Measurements from ENCODE around the gene SLC7A10.
"Not testable (repeated sequence)": the region's sequence is repeated elsewhere in the genome, so short reads cannot be mapped to it uniquely, and the experiment has no call there.

Gene SLC7A10

DNA sequence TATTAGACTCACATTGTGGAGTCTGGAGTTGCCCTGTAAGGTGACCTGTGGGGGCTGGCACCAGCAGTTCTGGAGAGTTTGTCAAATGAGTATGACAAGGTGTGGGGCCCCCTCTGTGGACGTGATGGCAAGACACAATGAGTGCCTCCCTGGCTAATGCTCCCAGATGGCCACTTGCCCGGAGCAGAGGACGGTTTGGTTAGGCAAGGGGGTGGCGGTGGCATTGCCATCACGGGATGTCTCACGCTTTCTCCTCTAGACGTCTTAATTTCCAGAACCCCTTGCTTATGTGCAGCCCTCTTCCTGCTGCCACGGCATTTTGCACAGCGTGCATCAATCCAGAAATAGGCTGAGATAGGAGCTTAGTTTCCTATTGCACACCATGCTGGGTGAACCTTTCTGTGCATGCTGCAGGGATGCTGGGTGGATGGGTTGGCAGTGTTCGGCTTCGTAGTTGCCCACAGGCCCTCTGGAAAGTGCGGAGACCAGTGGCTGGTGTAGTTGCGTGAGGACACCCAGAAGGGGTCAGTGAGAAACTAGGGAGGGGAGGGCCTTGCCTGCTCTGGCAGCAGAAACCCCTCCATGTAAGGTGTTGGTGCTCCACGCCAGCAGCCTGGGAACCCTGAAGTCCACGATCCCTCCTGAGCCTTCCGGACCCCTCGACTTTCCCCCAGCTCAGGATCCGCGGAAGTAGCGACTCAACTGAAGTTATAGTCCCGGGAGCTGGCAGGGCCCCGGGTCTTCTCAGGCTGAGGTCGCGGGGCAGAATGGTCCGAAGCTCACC lies 49.6 kb downstream of the SLC7A10 start:
- no peak for DNase-seq (ENCODE audit: low read depth)

DNA sequence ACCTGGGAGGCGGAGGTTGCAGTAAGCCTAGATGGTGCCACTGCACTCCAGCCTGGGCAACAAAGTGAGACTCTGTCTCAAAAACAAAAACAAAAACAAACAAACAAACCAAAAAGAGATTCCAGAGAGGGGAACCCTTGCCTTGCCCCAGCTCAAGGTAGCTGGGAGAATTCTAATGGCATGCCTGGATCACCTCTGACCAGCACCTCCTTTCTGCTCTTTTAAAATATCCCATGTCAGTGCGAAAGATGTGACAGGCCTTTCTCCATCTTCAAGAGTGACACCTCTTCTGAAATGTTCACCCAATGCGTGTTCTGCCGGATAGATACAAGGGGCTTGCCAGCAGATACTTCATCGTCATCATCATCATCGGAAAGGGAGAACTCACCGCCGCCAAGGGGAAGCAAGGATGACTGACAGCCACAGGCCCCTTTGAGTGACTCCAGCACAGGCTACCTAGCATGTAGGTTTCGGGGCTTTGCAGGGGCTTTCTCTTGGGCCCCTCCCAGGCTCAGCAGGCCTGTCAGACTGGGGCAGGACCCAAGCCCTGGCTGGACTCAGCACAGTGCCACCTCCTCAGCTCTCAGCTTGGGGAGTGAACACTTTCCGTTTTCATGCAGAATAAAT lies 50.4 kb downstream of the SLC7A10 start:
- DNase-seq (ENCODE audit: low read depth), result no peak

DNA sequence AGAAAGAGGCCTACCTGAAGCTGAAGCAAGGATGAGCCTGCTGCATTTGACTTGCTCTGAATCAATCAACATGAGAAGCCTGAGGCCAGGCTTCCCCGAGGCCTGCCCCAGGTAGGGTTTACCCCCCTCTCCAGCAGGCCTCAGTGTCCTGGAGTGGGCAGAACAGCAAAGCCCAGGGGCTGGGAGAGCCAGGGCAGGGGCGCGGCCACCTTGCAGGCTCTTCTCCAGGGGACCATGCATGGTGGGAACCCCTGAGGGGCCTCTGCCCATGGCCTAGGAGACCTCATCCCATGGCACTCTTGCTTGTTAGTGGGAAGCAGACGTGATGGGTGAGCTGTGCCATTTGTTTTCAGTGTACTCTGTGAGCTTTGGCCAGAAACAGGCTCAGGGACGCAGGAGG lies 51.5 kb downstream of the SLC7A10 start:
- DNase-seq (ENCODE audit: low read depth), result no peak

DNA sequence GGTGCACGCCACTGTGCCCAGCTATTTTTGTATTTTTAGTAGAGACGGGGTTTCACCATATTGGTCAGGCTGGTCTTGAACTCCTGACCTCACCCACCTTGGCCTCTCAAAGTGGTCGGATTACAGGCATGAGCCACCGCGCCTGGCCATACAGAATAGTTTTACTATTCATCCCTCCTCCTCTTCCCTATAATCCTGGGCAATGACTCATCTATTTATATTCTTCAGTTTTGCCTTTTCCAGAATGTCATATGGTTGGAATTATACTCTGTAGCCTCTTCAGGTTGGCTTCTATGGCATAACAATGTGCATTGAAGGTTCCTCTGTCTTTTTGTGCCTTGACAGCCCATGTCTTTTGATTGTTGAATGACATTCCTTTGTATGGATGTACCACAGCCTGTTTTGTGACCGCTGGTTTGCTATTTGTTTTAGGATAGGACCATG lies 53.7 kb downstream of the SLC7A10 start:
- DNase-seq (ENCODE audit: low read depth), result no peak

- DNase-seq (ENCODE audit: low read depth), result no peak
Observed at GRCh38 chr19:33171222-33171795, 54.3 kb downstream of the SLC7A10 start.

DNA sequence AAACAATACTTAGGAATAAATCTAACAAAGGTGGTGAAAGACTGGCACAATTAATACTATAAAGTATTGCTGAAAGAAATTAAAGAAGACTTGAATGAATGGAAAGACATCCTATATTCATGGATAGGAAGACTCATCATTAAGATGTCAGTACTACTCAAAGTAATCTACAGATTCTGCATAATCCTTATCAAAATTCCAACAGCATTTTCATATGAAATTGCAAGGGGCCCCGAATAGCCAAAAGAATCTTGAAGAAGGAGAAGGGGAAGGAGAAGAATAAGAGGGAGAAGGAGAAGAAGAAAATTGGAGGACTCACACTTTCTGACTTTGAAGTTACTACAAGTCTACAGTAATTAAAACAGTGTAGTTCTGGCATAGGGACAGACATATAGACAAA lies 57.1 kb downstream of the SLC7A10 start:
- DNase-seq (ENCODE audit: low read depth), result no peak

- DNase-seq (ENCODE audit: low read depth), result no peak
Observed at GRCh38 chr19:33167438-33167837, 58.2 kb downstream of the SLC7A10 start.

- not testable (repeated sequence) for DNase-seq (ENCODE audit: low read depth)
Observed at GRCh38 chr19:33166037-33166436, 59.6 kb downstream of the SLC7A10 start.

DNA sequence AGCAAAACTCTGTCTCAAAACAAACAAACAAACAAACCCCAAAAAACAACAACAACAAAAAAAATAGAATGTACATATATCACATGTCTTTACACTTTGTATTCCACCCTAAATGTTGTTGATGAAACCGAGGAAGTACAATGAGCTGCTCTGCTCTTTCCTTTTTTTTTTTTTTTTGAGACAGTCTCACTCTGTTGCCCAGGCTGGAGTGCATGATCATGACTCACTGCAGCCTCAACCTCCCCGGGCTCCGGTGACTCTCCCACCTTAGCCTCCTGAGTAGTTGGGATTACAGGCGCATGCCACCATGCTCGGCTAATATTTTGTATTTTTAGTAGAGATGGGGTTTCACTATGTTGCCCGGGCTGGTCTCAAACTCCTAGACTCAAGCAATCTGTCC lies 62.2 kb downstream of the SLC7A10 start:
- DNase-seq (ENCODE audit: low read depth), result no peak

DNA sequence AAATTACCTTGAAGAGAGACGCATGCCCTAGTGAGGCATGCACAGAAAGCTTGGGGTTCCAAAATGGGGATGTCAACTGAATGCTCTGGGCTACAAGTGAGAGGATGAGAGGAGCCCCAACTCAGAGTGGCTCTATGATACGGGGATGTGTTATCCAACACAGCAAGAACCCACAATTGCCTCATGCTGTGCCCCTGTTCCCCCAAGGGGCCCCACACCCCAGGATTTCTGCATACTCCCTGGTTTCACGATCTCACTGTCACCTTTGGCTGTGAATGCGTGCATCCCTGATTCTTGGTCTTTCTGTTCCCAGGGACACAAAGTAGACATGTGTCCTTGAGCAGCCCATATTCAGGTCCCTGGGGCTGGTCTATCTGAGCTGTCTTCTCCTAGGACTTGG lies 64.4 kb downstream of the SLC7A10 start:
- no peak for DNase-seq (ENCODE audit: low read depth)

DNA sequence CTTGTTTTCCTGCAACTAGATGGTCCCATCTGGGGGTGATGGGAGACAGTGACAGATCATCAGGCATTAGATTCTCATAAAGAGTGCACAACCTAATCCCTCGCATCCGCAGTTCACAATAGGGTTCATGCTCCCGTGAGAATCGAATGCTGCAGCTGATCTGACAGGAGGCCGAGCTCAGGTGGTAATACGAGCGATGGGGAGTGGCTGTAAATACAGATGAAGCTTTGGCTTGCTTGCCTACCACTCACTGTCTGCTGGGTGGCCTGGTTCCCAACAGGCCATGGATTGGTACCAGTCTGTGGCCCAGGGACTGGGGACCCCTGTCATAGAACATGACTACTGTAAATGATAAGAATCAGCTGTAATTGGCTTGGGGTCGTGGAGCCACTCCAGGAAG lies 65.8 kb downstream of the SLC7A10 start:
- no peak for DNase-seq (ENCODE audit: low read depth)

- no peak for DNase-seq (ENCODE audit: low read depth)
Observed at GRCh38 chr19:33159149-33159548, 66.5 kb downstream of the SLC7A10 start.

Data from stromal cell of bone marrow (primary cell).